T47D (cell line): ENCODE measurements around the gene SLC13A1.

Source experiments
- DNase-seq, 2 experiments: peaks; one replicate each; pipeline versions ENCODE4 v3.0.0 to v3.0.0-alpha.2; 2011 to 2012; ENCODE audit warnings: low read depth in 1 of 2, low spot score in 1 of 2
- JUND ChIP-seq: IDR thresholded peaks from 2 replicates; pipeline ENCODE4 v1.6.1; 2012; ENCODE audit warnings: low read depth
- in situ Hi-C: cut with HindIII; loops from 2 replicates; pipeline ENCODE4 v1.10.0; 2016; ENCODE audit warnings: low sequenced_read_pairs, low pct_unique_long_range_greater_than_20kb

SLC13A1 gene

GRCh38 chr7:123184271-123184670 lies 15.5 kb downstream of the SLC13A1 start:
- no peak for DNase-seq
- TF ChIP-seq JUND = no peak
- in situ Hi-C loops = no loop called here

- in situ Hi-C loops = no loop called here
- no peak for TF ChIP-seq JUND
- DNase-seq = no peak
These were observed 16.3 kb downstream of the SLC13A1 start for GRCh38 chr7:123183431-123183830.

- DNase-seq = no peak
- in situ Hi-C loops = no loop called here
- no peak for TF ChIP-seq JUND
These were observed 22.3 kb downstream of the SLC13A1 start for GRCh38 chr7:123177442-123177841.

- in situ Hi-C loops = no loop called here
- no peak for TF ChIP-seq JUND
- DNase-seq = no peak
These were observed 29.2 kb downstream of the SLC13A1 start for GRCh38 chr7:123170333-123171246.

- no peak for TF ChIP-seq JUND
- in situ Hi-C loops = no loop called here
- DNase-seq = no peak
These were observed 30.7 kb downstream of the SLC13A1 start for GRCh38 chr7:123169065-123169464.

- no peak for TF ChIP-seq JUND
- no peak for DNase-seq
- in situ Hi-C loops = no loop called here
These were observed 42.2 kb downstream of the SLC13A1 start for GRCh38 chr7:123157606-123158005.

GRCh38 chr7:123155571-123155970 lies 44.2 kb downstream of the SLC13A1 start:
- no peak for TF ChIP-seq JUND
- no peak for DNase-seq
- in situ Hi-C loops = no loop called here

GRCh38 chr7:123154231-123154860 lies 45.4 kb downstream of the SLC13A1 start:
- DNase-seq = peak; percentile 31 to 87
- in situ Hi-C loops = no loop called here

GRCh38 chr7:123151443-123151842 lies 48.3 kb downstream of the SLC13A1 start:
- TF ChIP-seq JUND = no peak
- DNase-seq = no peak
- in situ Hi-C loops = no loop called here

More at GRCh38 chr7:123154231-123154860, 45.4 kb downstream of the SLC13A1 start:
- TF ChIP-seq JUND = no peak

GRCh38 chr7:123148813-123149212 lies 51.0 kb downstream of the SLC13A1 start:
- TF ChIP-seq JUND = no peak
- in situ Hi-C loops = no loop called here
- DNase-seq = no peak

- in situ Hi-C loops = no loop called here
- no peak for DNase-seq
- TF ChIP-seq JUND = no peak
These were observed 56.3 kb downstream of the SLC13A1 start for GRCh38 chr7:123143252-123144006.

- no peak for DNase-seq
- in situ Hi-C loops = no loop called here
- TF ChIP-seq JUND = no peak
These were observed 59.2 kb downstream of the SLC13A1 start for GRCh38 chr7:123140561-123140960.

- TF ChIP-seq JUND = no peak
- no peak for DNase-seq
- in situ Hi-C loops = no loop called here
These were observed 63.8 kb downstream of the SLC13A1 start for GRCh38 chr7:123135960-123136359.
